Measurements from ENCODE around the gene HOXA4. TPM values are rescaled to one million over a fixed set of nuclear protein-coding genes. Genes with fewer than 3 reads are reported as not detected.

Gene HOXA4
- total and polyA plus RNA-seq, 10 of the 15 experiments (the other 5 are each of a cell fraction or from before 2014, with no cell fraction given), result 0.07 TPM; not detected in 9

DNA sequence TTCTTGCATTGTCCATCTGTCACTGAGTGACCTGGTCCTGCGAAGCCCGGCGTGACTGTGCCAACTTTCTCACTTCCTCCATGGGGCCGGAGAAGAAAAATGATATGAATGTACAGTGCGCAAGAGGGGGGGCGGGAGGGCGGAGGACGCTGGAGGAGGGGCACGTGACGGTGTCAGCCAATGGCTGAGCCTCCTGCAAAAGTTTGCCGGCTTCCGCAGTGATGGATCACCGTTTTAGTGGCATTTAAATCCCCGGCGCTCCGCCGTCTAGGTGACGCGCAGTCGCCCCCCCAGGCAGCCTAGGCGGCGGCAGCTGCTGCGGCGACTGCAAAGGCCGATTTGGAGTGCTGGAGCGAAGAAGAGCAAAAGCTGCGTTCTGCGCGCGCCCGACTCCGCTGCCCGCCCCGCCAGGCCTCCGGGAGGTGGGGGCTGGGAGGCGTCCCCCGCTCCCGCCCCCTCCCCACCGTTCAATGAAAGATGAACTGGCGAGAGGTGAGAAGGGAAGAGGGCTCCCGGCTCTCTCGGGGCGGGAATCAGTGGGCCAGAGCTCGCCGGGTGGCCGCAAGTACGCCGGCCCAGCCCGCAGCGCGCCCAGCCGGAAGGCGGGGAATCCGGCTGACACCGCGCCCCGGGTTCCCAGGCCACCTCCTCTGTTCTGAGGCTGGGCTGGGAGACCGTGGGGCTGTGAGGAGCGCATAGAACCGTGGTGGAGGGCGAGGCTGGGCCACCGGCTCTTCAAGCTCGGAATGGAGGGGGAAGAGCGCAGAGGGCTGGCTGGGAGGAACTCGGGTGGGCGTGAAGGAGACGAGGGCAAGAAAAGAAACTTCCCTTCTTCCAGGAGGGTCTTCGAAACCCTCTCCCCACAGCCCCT, 34.4 kb downstream of the HOXA4 start, which contains the start of gene HOXA1 (continued):
- TF ChIP-seq, protein P1, sequence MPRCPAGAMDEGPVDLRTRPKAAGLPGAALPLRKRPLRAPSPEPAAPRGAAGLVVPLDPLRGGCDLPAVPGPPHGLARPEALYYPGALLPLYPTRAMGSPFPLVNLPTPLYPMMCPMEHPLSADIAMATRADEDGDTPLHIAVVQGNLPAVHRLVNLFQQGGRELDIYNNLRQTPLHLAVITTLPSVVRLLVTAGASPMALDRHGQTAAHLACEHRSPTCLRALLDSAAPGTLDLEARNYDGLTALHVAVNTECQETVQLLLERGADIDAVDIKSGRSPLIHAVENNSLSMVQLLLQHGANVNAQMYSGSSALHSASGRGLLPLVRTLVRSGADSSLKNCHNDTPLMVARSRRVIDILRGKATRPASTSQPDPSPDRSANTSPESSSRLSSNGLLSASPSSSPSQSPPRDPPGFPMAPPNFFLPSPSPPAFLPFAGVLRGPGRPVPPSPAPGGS (IDR thresholded peaks at IDR 0.05; ENCODE audit: borderline replicate concordance, insufficient read depth, low read depth, low read length, poor library complexity, severe bottlenecking), result no peak
- TF ChIP-seq TCF7 (IDR thresholded peaks at IDR 0.05; ENCODE audit: borderline replicate concordance) (no peak), KDM1A (IDR thresholded peaks at IDR 0.05; ENCODE audit: borderline replicate concordance) (no peak), NFYA (IDR thresholded peaks at IDR 0.05; ENCODE audit: borderline replicate concordance, low read depth, low read length) (no peak), POLR2AphosphoS2 (IDR thresholded peaks at IDR 0.05; ENCODE audit: low read depth, low read length) (no peak), ZNF384 (IDR thresholded peaks at IDR 0.05; ENCODE audit: borderline replicate concordance, low read depth, low read length) (no peak), RUNX3 (IDR thresholded peaks at IDR 0.05; ENCODE audit: low read length) (no peak), IRF4 (IDR thresholded peaks at IDR 0.05; ENCODE audit: low read depth, low read length) (no peak), STAT3 (IDR thresholded peaks at IDR 0.05; ENCODE audit: low read depth, low read length) (no peak), MEF2A (IDR thresholded peaks at IDR 0.05; ENCODE audit: insufficient read depth, low read depth, low read length) (no peak), MYC (IDR thresholded peaks at IDR 0.05; ENCODE audit: insufficient read depth, insufficient read length, insufficient replicate concordance, low read length, severe bottlenecking) (no peak), SREBF2 (IDR thresholded peaks at IDR 0.05; ENCODE audit: low read length) (no peak), GABPA (IDR thresholded peaks at IDR 0.05; ENCODE audit: low read depth) (no peak), SMARCA5 (IDR thresholded peaks at IDR 0.05) (no peak), BHLHE40 (IDR thresholded peaks at IDR 0.05; ENCODE audit: borderline replicate concordance in 1 of 2, low read depth in 2 of 2, low read length in 1 of 2) (peak; percentile 26 to 75; a peak in 2 of 4 replicates), IKZF2 (IDR thresholded peaks at IDR 0.05) (no peak), WRNIP1 (IDR thresholded peaks at IDR 0.05; ENCODE audit: borderline replicate concordance, low read depth, low read length) (no peak), EED (IDR thresholded peaks at IDR 0.05; ENCODE audit: low read depth) (no peak), NR2C2 (IDR thresholded peaks at IDR 0.05; ENCODE audit: borderline replicate concordance, control insufficient read depth, insufficient read length, low read depth) (no peak), SP1 (IDR thresholded peaks at IDR 0.05; ENCODE audit: low read depth, low read length) (no peak), GATAD2B (conservative IDR thresholded peaks at IDR 0.05; ENCODE audit: low read depth) (peak; percentile 20; the same call in 1 of the 2 replicates), CHD4 (IDR thresholded peaks at IDR 0.05) (no peak)
- TF ChIP-seq, protein P2, sequence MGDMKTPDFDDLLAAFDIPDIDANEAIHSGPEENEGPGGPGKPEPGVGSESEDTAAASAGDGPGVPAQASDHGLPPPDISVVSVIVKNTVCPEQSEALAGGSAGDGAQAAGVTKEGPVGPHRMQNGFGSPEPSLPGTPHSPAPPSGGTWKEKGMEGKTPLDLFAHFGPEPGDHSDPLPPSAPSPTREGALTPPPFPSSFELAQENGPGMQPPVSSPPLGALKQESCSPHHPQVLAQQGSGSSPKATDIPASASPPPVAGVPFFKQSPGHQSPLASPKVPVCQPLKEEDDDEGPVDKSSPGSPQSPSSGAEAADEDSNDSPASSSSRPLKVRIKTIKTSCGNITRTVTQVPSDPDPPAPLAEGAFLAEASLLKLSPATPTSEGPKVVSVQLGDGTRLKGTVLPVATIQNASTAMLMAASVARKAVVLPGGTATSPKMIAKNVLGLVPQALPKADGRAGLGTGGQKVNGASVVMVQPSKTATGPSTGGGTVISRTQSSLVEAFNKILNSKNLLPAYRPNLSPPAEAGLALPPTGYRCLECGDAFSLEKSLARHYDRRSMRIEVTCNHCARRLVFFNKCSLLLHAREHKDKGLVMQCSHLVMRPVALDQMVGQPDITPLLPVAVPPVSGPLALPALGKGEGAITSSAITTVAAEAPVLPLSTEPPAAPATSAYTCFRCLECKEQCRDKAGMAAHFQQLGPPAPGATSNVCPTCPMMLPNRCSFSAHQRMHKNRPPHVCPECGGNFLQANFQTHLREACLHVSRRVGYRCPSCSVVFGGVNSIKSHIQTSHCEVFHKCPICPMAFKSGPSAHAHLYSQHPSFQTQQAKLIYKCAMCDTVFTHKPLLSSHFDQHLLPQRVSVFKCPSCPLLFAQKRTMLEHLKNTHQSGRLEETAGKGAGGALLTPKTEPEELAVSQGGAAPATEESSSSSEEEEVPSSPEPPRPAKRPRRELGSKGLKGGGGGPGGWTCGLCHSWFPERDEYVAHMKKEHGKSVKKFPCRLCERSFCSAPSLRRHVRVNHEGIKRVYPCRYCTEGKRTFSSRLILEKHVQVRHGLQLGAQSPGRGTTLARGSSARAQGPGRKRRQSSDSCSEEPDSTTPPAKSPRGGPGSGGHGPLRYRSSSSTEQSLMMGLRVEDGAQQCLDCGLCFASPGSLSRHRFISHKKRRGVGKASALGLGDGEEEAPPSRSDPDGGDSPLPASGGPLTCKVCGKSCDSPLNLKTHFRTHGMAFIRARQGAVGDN (IDR thresholded peaks at IDR 0.05), result no peak
- TF ChIP-seq, protein P3, sequence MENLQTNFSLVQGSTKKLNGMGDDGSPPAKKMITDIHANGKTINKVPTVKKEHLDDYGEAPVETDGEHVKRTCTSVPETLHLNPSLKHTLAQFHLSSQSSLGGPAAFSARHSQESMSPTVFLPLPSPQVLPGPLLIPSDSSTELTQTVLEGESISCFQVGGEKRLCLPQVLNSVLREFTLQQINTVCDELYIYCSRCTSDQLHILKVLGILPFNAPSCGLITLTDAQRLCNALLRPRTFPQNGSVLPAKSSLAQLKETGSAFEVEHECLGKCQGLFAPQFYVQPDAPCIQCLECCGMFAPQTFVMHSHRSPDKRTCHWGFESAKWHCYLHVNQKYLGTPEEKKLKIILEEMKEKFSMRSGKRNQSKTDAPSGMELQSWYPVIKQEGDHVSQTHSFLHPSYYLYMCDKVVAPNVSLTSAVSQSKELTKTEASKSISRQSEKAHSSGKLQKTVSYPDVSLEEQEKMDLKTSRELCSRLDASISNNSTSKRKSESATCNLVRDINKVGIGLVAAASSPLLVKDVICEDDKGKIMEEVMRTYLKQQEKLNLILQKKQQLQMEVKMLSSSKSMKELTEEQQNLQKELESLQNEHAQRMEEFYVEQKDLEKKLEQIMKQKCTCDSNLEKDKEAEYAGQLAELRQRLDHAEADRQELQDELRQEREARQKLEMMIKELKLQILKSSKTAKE (IDR thresholded peaks at IDR 0.05; ENCODE audit: low read depth, poor library complexity, severe bottlenecking), result no peak
